GM12878 (cell line): ENCODE results near the gene MFNG. TPM values are rescaled to one million over a fixed set of nuclear protein-coding genes. Genes with fewer than 3 reads are reported as not detected.

Source experiments
- ATAC-seq: fragments of 200-7000 bp; cut with Tn5 transposase; 3 replicates; pipeline ENCODE4 v1.9.1; 2020; ENCODE audit warnings: mild to moderate bottlenecking, moderate library complexity
- BruUV-seq: library from RNA; stranded (reverse); fragments of 400-500 nt; replicated peaks from 2 replicates; lab custom pipeline; 2021; lab: Mats Ljungman, UMichigan
- CTCF ChIA-PET: fragments of 300-600 bp; sonication (Branson Sonifier 250); formaldehyde crosslinking; extraction: SDS; loops from one replicate; lab custom pipeline; 2021; ENCODE audit warnings: inconsistent platforms; lab: Yijun Ruan, JAX
- POLR2A ChIA-PET: fragments of 350-600 bp; formaldehyde crosslinking; extraction: SDS; loops from one replicate; lab custom pipeline; 2021; ENCODE audit warnings: inconsistent platforms; lab: Charles Lee
- RAD21 ChIA-PET: fragments of 300-600 bp; sonication (Branson Sonifier 250); formaldehyde crosslinking; loops from one replicate; lab custom pipeline; 2023; ENCODE audit warnings: antibody characterized with exemption; ENCODE audit not compliant: unreplicated experiment; lab: Charles Lee
- SMC1A ChIA-PET: fragments of 300-600 bp; sonication (Branson Sonifier 250); formaldehyde crosslinking; loops from one replicate; lab custom pipeline; 2023; ENCODE audit not compliant: unreplicated experiment, uncharacterized antibody; lab: Charles Lee
- DNase-seq: peaks from one replicate; pipeline ENCODE4 v3.0.0-alpha.2; 2011; ENCODE audit warnings: low read depth, low spot score
- FAIRE-seq: peaks from 3 replicates; lab custom pipeline; 2011; peaks lifted over from hg19 to GRCh38; lab: Jason Lieb, UNC
- H2AFZ ChIP-seq: 2 replicates; pipeline ENCODE4 v1.6.0; 2011; ENCODE audit warnings: low read depth, low read length, control low read depth; ENCODE audit not compliant: control insufficient read depth
- H3K27ac ChIP-seq: 2 replicates; pipeline ENCODE4 v1.5.1; 2011; ENCODE audit warnings: control low read depth; ENCODE audit not compliant: control insufficient read depth, insufficient read depth
- H3K27me3 ChIP-seq, 2 experiments: replicated peaks in 1 of 2; 2 replicates each; pipeline versions ENCODE4 v1.6.0 to v1.6.1; 2011; ENCODE audit warnings: low read length in 1 of 2; ENCODE audit not compliant: control insufficient read depth in 2 of 2, insufficient read depth in 2 of 2
- H3K36me3 ChIP-seq, 2 experiments: 2 replicates each; pipeline ENCODE4 v1.5.1; 2011; ENCODE audit warnings: low read length in 1 of 2; ENCODE audit not compliant: control insufficient read depth in 2 of 2, insufficient read depth in 2 of 2
- H3K4me1 ChIP-seq: 2 replicates; pipeline ENCODE4 v1.6.1; 2011; ENCODE audit warnings: mild to moderate bottlenecking, low read length, moderate library complexity, mixed read lengths; ENCODE audit not compliant: control insufficient read depth, insufficient read depth
- H3K4me2 ChIP-seq: 2 replicates; pipeline ENCODE4 v1.6.0; 2011; ENCODE audit warnings: control low read depth; ENCODE audit not compliant: control insufficient read depth, insufficient read depth
- H3K4me3 ChIP-seq: fragments of 200-600 bp; sonication (generic); 2 replicates; pipeline ENCODE4 v1.5.1; 2016
- H3K79me2 ChIP-seq: 2 replicates; pipeline ENCODE4 v1.6.0; 2011; ENCODE audit warnings: low read length; ENCODE audit not compliant: control insufficient read depth, insufficient read depth
- H3K9ac ChIP-seq: 2 replicates; pipeline ENCODE4 v1.8.0; 2011; ENCODE audit warnings: low read length, control low read depth, mixed read lengths; ENCODE audit not compliant: control insufficient read depth, insufficient read depth
- H3K9me3 ChIP-seq: replicated peaks from 3 replicates; pipeline ENCODE4 v1.5.1; 2011; ENCODE audit warnings: mild to moderate bottlenecking, low read length; ENCODE audit not compliant: control insufficient read depth, insufficient read depth
- H4K20me1 ChIP-seq: 2 replicates; pipeline ENCODE4 v1.6.0; 2011; ENCODE audit not compliant: control insufficient read depth, insufficient read depth
- ATF2 ChIP-seq: IDR thresholded peaks from 2 replicates; pipeline ENCODE4 v1.6.1; 2012; ENCODE audit warnings: low read length, inconsistent platforms
- CEBPB ChIP-seq, 2 experiments: fragments of 150-350 bp in 1 of 2; IDR thresholded peaks; 2 replicates each; pipeline ENCODE4 v1.6.1; 2012 to 2014; ENCODE audit warnings: low read depth in 2 of 2, low read length in 2 of 2, borderline replicate concordance in 1 of 2, inconsistent platforms in 1 of 2
- CHD1 ChIP-seq: IDR thresholded peaks from 2 replicates; pipeline ENCODE4 v1.6.1; 2012; ENCODE audit warnings: low read depth, low read length, improper control_type of control experiment
- GATAD2B ChIP-seq: fragments of 450-650 bp; conservative IDR thresholded peaks from 2 replicates; pipeline ENCODE4 v1.6.1; 2017; ENCODE audit warnings: low read depth, mild to moderate bottlenecking, moderate library complexity
- IKZF1 ChIP-seq: fragments of 450-650 bp; conservative IDR thresholded peaks from 2 replicates; pipeline ENCODE4 v1.6.1; 2017; ENCODE audit warnings: antibody characterized with exemption, mild to moderate bottlenecking
- LARP7 ChIP-seq: fragments of 450-650 bp; IDR thresholded peaks from 2 replicates; pipeline ENCODE4 v1.6.1; 2017; ENCODE audit warnings: mild to moderate bottlenecking
- MTA2 ChIP-seq: fragments of 450-650 bp; IDR thresholded peaks from 2 replicates; pipeline ENCODE4 v1.6.1; 2016; ENCODE audit warnings: low read depth, mild to moderate bottlenecking, moderate library complexity
- POU2F2 ChIP-seq: IDR thresholded peaks from 3 replicates; pipeline ENCODE4 v1.6.1; 2011; ENCODE audit warnings: low read depth, mild to moderate bottlenecking, low read length, borderline replicate concordance
- RCOR1 ChIP-seq: conservative IDR thresholded peaks from 2 replicates; pipeline ENCODE4 v1.6.1; 2012; ENCODE audit warnings: low read depth, low read length, improper control_type of control experiment
- RUNX3 ChIP-seq: IDR thresholded peaks from 2 replicates; pipeline ENCODE4 v1.6.1; 2012; ENCODE audit warnings: low read length, inconsistent platforms
- TCF3 ChIP-seq: IDR thresholded peaks from 2 replicates; pipeline ENCODE4 v1.6.1; 2012; ENCODE audit warnings: low read depth, mild to moderate bottlenecking, low read length, borderline replicate concordance; ENCODE audit not compliant: insufficient read depth
- ZSCAN29 ChIP-seq: fragments of 450-650 bp; IDR thresholded peaks from 2 replicates; pipeline ENCODE4 v1.6.1; 2017; ENCODE audit warnings: mild to moderate bottlenecking, moderate library complexity
- WGBS: methylation state at CpG from one replicate; pipeline ENCODE4 v1.1.6; 2016; ENCODE audit warnings: low lambda C conversion rate; ENCODE audit not compliant: insufficient replicate concordance, insufficient coverage; ENCODE audit errors: missing lambda C conversion rate; 5-methylcytosine and 5-hydroxymethylcytosine counted together
- in situ Hi-C: fragments of 300-500 bp; cut with MboI; formaldehyde crosslinking; loops from 9 replicates; pipeline ENCODE4 v1.14.3; 2018; ENCODE audit warnings: mixed read lengths
- intact Hi-C: fragments of 100-400 bp; cut with micrococcal nuclease; formaldehyde crosslinking; loops from one replicate; pipeline ENCODE4 v1.14.2; 2022; ENCODE audit not compliant: unreplicated experiment
- polyA plus RNA-seq, 11 experiments: library from polyadenylated mRNA; depleted of rRNA in 4 of 11; unstranded in 6 of 11; stranded (reverse) in 5 of 11; fragments of >200 nt; fragmentation: Nextera tagmentation in 4 of 11; fragmentation: Illumina TruSeq in 1 of 11; extraction: Ambion mirVana in 4 of 11; extraction: Trizol in 1 of 11; gene quantifications; 1 replicate in 1 of 11; 2 replicates in 10 of 11; pipeline versions ENCODE4 v1.2.1 to v1.2.3, GENCODE V29; 2011 to 2016; ENCODE audit warnings: inconsistent platforms in 2 of 11, missing spikeins in 2 of 11, low read depth in 1 of 11
- total RNA-seq, 4 experiments: library from RNA; depleted of rRNA in 3 of 4; stranded (reverse); fragments of >200 nt in 3 of 4; fragmentation: Illumina TruSeq in 1 of 4; extraction: Trizol in 1 of 4; gene quantifications; 2 replicates each; pipeline versions ENCODE4 v1.2.1 to v1.2.3, GENCODE V29; 2013 to 2021
- TF ChIP-seq, protein P1 (sequence below): fragments of 450-650 bp; IDR thresholded peaks from 2 replicates; pipeline ENCODE4 v1.6.1; 2017; ENCODE audit warnings: borderline replicate concordance
- TF ChIP-seq, protein P2 (sequence below): fragments of 450-650 bp; IDR thresholded peaks from 2 replicates; pipeline ENCODE4 v1.6.1; 2017; ENCODE audit warnings: low read depth, mild to moderate bottlenecking, moderate library complexity
- TF ChIP-seq, protein P3 (sequence below): fragments of 450-650 bp; IDR thresholded peaks from 2 replicates; pipeline ENCODE4 v1.6.1; 2018; ENCODE audit warnings: mild to moderate bottlenecking, low read depth, moderate library complexity; ENCODE audit not compliant: partially characterized antibody
- TF ChIP-seq, protein P4 (sequence below): fragments of 450-650 bp; IDR thresholded peaks from 2 replicates; pipeline ENCODE4 v1.6.1; 2016; ENCODE audit warnings: mild to moderate bottlenecking

Gene MFNG
- total and polyA plus RNA-seq, 10 of the 15 experiments (the other 5 are each of a cell fraction or from before 2014, with no cell fraction given) = 11.5 to 117 (median 68.5) TPM

- DNase-seq (peak; percentile 15), FAIRE-seq (no peak), ATAC-seq (peak; percentile 97)
- Histone ChIP-seq H3K79me2 (no peaks in the 10 kb centered on the region), H3K27me3 (peaks cover 0 to 3% of the 10 kb centered on the region in 2 experiments; a peak in 2 of 4 replicates), H3K9me3 (no peaks in the 10 kb centered on the region), H3K4me1 (no peaks in the 10 kb centered on the region), H2AFZ (no peak overlapping the region), H4K20me1 (no peaks in the 10 kb centered on the region), H3K4me2 (no peak overlapping the region), H3K9ac (no peak overlapping the region), H3K4me3 (no peak overlapping the region), H3K36me3 (no peaks in the 10 kb centered on the region), H3K27ac (no peak overlapping the region)
- in situ Hi-C loops = no loop called here
- RAD21 ChIA-PET = interaction anchor here (1.1 to 3.2 kb wide), 3 partner anchors 26 to 93 kb away, joined by 3 to 12 read pairs (median 4); no protein-coding TSS in a partner anchor
- intact Hi-C loops = no loop called here
- CTCF ChIA-PET = interaction anchor here (0.6 to 11.5 kb wide), 10 partner anchors 10 to 184 kb away, joined by 3 to 75 read pairs (median 4); partner anchors contain the start of gene MFNG
- no TSS peak for BruUV-seq
- SMC1A ChIA-PET = interaction anchor here (1.0 to 1.4 kb wide), 4 partner anchors 13 to 35 kb away, joined by 3 to 6 read pairs (median 3); partner anchors contain the start of gene MFNG
- WGBS = 11% methylated on average over 14 of the region's 15 CpGs
- POLR2A ChIA-PET = no interaction called here
- no peak for TF ChIP-seq ZSCAN29
- TF ChIP-seq ATF2 = no peak
- TF ChIP-seq RCOR1 = no peak
- no peak for TF ChIP-seq MTA2
- no peak for TF ChIP-seq POU2F2
- TF ChIP-seq, protein P1, sequence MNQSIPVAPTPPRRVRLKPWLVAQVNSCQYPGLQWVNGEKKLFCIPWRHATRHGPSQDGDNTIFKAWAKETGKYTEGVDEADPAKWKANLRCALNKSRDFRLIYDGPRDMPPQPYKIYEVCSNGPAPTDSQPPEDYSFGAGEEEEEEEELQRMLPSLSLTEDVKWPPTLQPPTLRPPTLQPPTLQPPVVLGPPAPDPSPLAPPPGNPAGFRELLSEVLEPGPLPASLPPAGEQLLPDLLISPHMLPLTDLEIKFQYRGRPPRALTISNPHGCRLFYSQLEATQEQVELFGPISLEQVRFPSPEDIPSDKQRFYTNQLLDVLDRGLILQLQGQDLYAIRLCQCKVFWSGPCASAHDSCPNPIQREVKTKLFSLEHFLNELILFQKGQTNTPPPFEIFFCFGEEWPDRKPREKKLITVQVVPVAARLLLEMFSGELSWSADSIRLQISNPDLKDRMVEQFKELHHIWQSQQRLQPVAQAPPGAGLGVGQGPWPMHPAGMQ = no peak
- TF ChIP-seq CHD1 = no peak
- TF ChIP-seq IKZF1 = no peak
- TF ChIP-seq TCF3 = peak; percentile 77; the same call in 1 of the 2 replicates
- TF ChIP-seq LARP7 = no peak
- no peak for TF ChIP-seq GATAD2B
- TF ChIP-seq, protein P2, sequence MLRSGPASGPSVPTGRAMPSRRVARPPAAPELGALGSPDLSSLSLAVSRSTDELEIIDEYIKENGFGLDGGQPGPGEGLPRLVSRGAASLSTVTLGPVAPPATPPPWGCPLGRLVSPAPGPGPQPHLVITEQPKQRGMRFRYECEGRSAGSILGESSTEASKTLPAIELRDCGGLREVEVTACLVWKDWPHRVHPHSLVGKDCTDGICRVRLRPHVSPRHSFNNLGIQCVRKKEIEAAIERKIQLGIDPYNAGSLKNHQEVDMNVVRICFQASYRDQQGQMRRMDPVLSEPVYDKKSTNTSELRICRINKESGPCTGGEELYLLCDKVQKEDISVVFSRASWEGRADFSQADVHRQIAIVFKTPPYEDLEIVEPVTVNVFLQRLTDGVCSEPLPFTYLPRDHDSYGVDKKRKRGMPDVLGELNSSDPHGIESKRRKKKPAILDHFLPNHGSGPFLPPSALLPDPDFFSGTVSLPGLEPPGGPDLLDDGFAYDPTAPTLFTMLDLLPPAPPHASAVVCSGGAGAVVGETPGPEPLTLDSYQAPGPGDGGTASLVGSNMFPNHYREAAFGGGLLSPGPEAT = no peak
- no peak for TF ChIP-seq RUNX3
- TF ChIP-seq, protein P3, sequence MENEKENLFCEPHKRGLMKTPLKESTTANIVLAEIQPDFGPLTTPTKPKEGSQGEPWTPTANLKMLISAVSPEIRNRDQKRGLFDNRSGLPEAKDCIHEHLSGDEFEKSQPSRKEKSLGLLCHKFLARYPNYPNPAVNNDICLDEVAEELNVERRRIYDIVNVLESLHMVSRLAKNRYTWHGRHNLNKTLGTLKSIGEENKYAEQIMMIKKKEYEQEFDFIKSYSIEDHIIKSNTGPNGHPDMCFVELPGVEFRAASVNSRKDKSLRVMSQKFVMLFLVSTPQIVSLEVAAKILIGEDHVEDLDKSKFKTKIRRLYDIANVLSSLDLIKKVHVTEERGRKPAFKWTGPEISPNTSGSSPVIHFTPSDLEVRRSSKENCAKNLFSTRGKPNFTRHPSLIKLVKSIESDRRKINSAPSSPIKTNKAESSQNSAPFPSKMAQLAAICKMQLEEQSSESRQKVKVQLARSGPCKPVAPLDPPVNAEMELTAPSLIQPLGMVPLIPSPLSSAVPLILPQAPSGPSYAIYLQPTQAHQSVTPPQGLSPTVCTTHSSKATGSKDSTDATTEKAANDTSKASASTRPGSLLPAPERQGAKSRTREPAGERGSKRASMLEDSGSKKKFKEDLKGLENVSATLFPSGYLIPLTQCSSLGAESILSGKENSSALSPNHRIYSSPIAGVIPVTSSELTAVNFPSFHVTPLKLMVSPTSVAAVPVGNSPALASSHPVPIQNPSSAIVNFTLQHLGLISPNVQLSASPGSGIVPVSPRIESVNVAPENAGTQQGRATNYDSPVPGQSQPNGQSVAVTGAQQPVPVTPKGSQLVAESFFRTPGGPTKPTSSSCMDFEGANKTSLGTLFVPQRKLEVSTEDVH = no peak
- TF ChIP-seq, protein P4, sequence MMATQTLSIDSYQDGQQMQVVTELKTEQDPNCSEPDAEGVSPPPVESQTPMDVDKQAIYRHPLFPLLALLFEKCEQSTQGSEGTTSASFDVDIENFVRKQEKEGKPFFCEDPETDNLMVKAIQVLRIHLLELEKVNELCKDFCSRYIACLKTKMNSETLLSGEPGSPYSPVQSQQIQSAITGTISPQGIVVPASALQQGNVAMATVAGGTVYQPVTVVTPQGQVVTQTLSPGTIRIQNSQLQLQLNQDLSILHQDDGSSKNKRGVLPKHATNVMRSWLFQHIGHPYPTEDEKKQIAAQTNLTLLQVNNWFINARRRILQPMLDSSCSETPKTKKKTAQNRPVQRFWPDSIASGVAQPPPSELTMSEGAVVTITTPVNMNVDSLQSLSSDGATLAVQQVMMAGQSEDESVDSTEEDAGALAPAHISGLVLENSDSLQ = no peak
- TF ChIP-seq CEBPB (IDR thresholded peaks at IDR 0.05; ENCODE audit: borderline replicate concordance in 1 of 2, low read depth in 2 of 2, low read length in 2 of 2) = no peak
These were observed 12.2 kb upstream of the MFNG start for GRCh38 chr22:37498289-37498909.
